B cell (primary cell): ENCODE data around the gene RNF135. TPM values are rescaled to one million over a fixed set of nuclear protein-coding genes. Genes with fewer than 3 reads are reported as not detected.

Experiments
- ATAC-seq: fragments of 200-7000 bp; cut with Tn5 transposase; one replicate; pipeline ENCODE4 v1.10.0; 2021; ENCODE audit warnings: low read depth, mild to moderate bottlenecking, moderate number of reproducible peaks, moderate library complexity
- CTCF ChIA-PET: fragments of 350-600 bp; sonication (Branson Sonifier 250); formaldehyde crosslinking; loops from one replicate; lab custom pipeline; 2021; ENCODE audit warnings: antibody characterized with exemption, inconsistent platforms; lab: Charles Lee
- POLR2A ChIA-PET: fragments of 350-600 bp; sonication (Branson Sonifier 250); formaldehyde crosslinking; loops from one replicate; lab custom pipeline; 2021; ENCODE audit warnings: antibody characterized with exemption; lab: Charles Lee
- DNase-seq: peaks from one replicate; pipeline ENCODE4 v3.0.0; 2013
- H2AFZ ChIP-seq: 2 replicates; pipeline ENCODE4 v1.6.1; 2012; ENCODE audit warnings: mild to moderate bottlenecking, low read depth, low read length; ENCODE audit not compliant: insufficient read depth, poor library complexity, severe bottlenecking
- H3K27ac ChIP-seq, 2 donors: 1 replicate in 1 of 2; 2 replicates in 1 of 2; pipeline ENCODE4 v1.5.1; 2012 to 2013; ENCODE audit warnings: low read length in 2 of 2, mild to moderate bottlenecking in 2 of 2, moderate library complexity in 1 of 2
- H3K27me3 ChIP-seq, 4 experiments: fragments of 200-600 bp in 1 of 4; sonication (generic) in 1 of 4; replicated peaks in 1 of 4; 1 replicate in 2 of 4; 2 replicates in 2 of 4; pipeline versions ENCODE4 v1.6.1 to v1.7.0; 2013 to 2016; ENCODE audit warnings: low read length in 3 of 4, mild to moderate bottlenecking in 2 of 4, mixed read lengths in 1 of 4, moderate library complexity in 1 of 4; ENCODE audit not compliant: insufficient read depth in 4 of 4, control insufficient read depth in 3 of 4; ENCODE audit errors: control extremely low read depth in 1 of 4
- H3K36me3 ChIP-seq, 2 experiments: replicated peaks in 1 of 2; 1 replicate in 1 of 2; 2 replicates in 1 of 2; pipeline versions ENCODE4 v1.6.1 to v1.7.1; 2013; ENCODE audit warnings: low read length in 1 of 2; ENCODE audit not compliant: insufficient read depth in 2 of 2, control insufficient read depth in 1 of 2; ENCODE audit errors: control extremely low read depth in 1 of 2, extremely low read depth in 1 of 2
- H3K4me1 ChIP-seq, 2 donors: fragments of 200-600 bp in 1 of 2; sonication (generic) in 1 of 2; 1 replicate in 1 of 2; 2 replicates in 1 of 2; pipeline versions ENCODE4 v1.5.1 to v1.6.1; 2013 to 2017; ENCODE audit warnings: low read length in 2 of 2; ENCODE audit not compliant: control insufficient read depth in 2 of 2, insufficient read depth in 2 of 2
- H3K4me2 ChIP-seq: replicated peaks from 2 replicates; pipeline ENCODE3; 2012; ENCODE audit warnings: mild to moderate bottlenecking, low read depth, low read length; ENCODE audit not compliant: poor library complexity, severe bottlenecking
- H3K4me3 ChIP-seq, 5 experiments: fragments of 200-600 bp in 1 of 5; sonication (generic) in 1 of 5; 1 replicate in 3 of 5; 2 replicates in 2 of 5; pipeline versions ENCODE4 v1.5.1 to v1.7.0; 2011 to 2016; ENCODE audit warnings: low read length in 4 of 5, mild to moderate bottlenecking in 4 of 5, low read depth in 2 of 5, control low read depth in 1 of 5, moderate library complexity in 1 of 5; ENCODE audit not compliant: insufficient read depth in 1 of 5; ENCODE audit errors: control extremely low read depth in 1 of 5, extremely low read depth in 1 of 5
- H3K79me2 ChIP-seq: fragments of 200-600 bp; sonication (generic); one replicate; pipeline ENCODE4 v1.6.0; 2016; ENCODE audit warnings: low read length; ENCODE audit not compliant: control insufficient read depth, insufficient read depth
- H3K9ac ChIP-seq: fragments of 200-600 bp; sonication (generic); 2 replicates; pipeline ENCODE4 v1.6.1; 2017; ENCODE audit warnings: mild to moderate bottlenecking, low read length, moderate library complexity
- H3K9me3 ChIP-seq, 3 donors: one replicate each; pipeline versions ENCODE4 v1.6.1 to v1.7.1; 2013; ENCODE audit warnings: low read length in 2 of 3; ENCODE audit not compliant: control insufficient read depth in 2 of 3, insufficient read depth in 1 of 3; ENCODE audit errors: control extremely low read depth in 1 of 3
- H4K20me1 ChIP-seq: 2 replicates; pipeline ENCODE4 v1.6.0; 2012; ENCODE audit warnings: mild to moderate bottlenecking, low read length; ENCODE audit not compliant: insufficient read depth, control insufficient read depth, poor library complexity, severe bottlenecking
- H3K27ac Mint-ChIP-seq: one replicate; pipeline ENCODE4 v1.8.0; 2021; ENCODE audit warnings: mixed read lengths
- H3K27me3 Mint-ChIP-seq: one replicate; pipeline ENCODE4 v1.8.0; 2021; ENCODE audit warnings: mixed read lengths
- H3K4me1 Mint-ChIP-seq: one replicate; pipeline ENCODE4 v1.8.0; 2021; ENCODE audit warnings: mixed read lengths
- H3K4me3 Mint-ChIP-seq: one replicate; pipeline ENCODE4 v1.8.0; 2021; ENCODE audit warnings: mixed read lengths
- H3K9me3 Mint-ChIP-seq: one replicate; pipeline ENCODE4 v1.8.0; 2022; ENCODE audit warnings: mixed read lengths; ENCODE audit not compliant: insufficient read depth
- EZH2 ChIP-seq: IDR thresholded peaks from 2 replicates; pipeline ENCODE4 v1.6.1; 2012; ENCODE audit warnings: borderline replicate concordance, low read depth, mild to moderate bottlenecking, moderate library complexity, low read length; ENCODE audit not compliant: insufficient read depth, poor library complexity, severe bottlenecking
- intact Hi-C: fragments of 100-400 bp; cut with micrococcal nuclease; formaldehyde crosslinking; loops from one replicate; pipeline ENCODE4 v1.10.0; 2022
- polyA plus RNA-seq: library from polyadenylated mRNA; depleted of rRNA; stranded (reverse); fragments of >200 nt; gene quantifications from 2 replicates; pipeline ENCODE4 v1.2.3, GENCODE V29; 2012
- small RNA-seq: library from RNA; depleted of rRNA; stranded (forward); fragments of <200 nt; gene quantifications from one replicate; pipeline ENCODE3, GENCODE V24; 2012; ENCODE audit warnings: low replicate concordance, low read depth; ENCODE audit not compliant: insufficient read length
- total RNA-seq, 2 donors: library from RNA; stranded (reverse); fragments of 120-200 nt in 1 of 2; gene quantifications; 1 replicate in 1 of 2; 2 replicates in 1 of 2; pipeline versions ENCODE4 v1.2.3 to v1.2.4, GENCODE V29; 2013 to 2022
- TF ChIP-seq, protein P1 (sequence below): fragments of 200-600 bp; IDR thresholded peaks from one replicate; pipeline ENCODE4 v1.8.0; 2022; ENCODE audit warnings: antibody characterized with exemption, mild to moderate bottlenecking

Gene RNF135
- total and polyA plus RNA-seq, 2 donors (not counting 1 experiment from before 2014, with no cell fraction given), result 23.4 to 24.2 TPM

DNA sequence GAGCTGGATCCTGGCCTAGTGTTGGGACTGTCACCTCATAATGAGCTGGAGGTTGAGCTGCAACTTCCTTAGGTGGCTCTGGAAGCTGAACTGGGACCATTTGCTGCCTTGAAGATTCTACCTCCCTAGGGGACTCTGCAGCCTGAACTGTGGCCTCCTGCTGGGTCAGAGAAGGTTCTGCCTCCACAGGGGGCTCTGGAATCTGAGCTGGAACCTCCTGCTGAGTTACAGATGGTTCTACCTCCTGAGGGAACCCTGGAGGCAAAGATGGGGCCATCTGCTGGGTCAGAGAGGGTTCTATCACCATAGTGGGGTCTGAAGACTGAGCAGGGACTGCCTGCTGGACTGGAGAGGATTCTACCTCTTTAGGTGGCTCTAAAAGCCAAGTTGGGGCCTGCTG lies 77.3 kb downstream of the RNF135 start:
- DNase-seq (no peak), ATAC-seq (no peak)
- Histone ChIP-seq H3K4me2 (no peak overlapping the region), H3K9me3 (peaks cover 0 to 3% (median 0%) of the 10 kb centered on the region in 3 donors), H3K36me3 (no peaks in the 10 kb centered on the region), H2AFZ (no peak overlapping the region), H3K27ac (no peak overlapping the region), H3K4me3 (no peak overlapping the region), H3K79me2 (no peaks in the 10 kb centered on the region), H4K20me1 (no peaks in the 10 kb centered on the region), H3K9ac (no peak overlapping the region), H3K4me1 (no peaks in the 10 kb centered on the region), H3K27me3 (no peaks in the 10 kb centered on the region)
- TF ChIP-seq EZH2, result no peak
- TF ChIP-seq, protein P1, sequence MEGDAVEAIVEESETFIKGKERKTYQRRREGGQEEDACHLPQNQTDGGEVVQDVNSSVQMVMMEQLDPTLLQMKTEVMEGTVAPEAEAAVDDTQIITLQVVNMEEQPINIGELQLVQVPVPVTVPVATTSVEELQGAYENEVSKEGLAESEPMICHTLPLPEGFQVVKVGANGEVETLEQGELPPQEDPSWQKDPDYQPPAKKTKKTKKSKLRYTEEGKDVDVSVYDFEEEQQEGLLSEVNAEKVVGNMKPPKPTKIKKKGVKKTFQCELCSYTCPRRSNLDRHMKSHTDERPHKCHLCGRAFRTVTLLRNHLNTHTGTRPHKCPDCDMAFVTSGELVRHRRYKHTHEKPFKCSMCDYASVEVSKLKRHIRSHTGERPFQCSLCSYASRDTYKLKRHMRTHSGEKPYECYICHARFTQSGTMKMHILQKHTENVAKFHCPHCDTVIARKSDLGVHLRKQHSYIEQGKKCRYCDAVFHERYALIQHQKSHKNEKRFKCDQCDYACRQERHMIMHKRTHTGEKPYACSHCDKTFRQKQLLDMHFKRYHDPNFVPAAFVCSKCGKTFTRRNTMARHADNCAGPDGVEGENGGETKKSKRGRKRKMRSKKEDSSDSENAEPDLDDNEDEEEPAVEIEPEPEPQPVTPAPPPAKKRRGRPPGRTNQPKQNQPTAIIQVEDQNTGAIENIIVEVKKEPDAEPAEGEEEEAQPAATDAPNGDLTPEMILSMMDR, result no peak
- H3K4me3 Mint-ChIP-seq, result no peak overlapping the region
- CTCF ChIA-PET, result no interaction called here
- H3K4me1 Mint-ChIP-seq, result peaks cover 2% of the 10 kb centered on the region
- H3K27ac Mint-ChIP-seq, result no peak overlapping the region
- POLR2A ChIA-PET, result no interaction called here
- intact Hi-C loops, result no loop called here
- H3K9me3 Mint-ChIP-seq, result no peaks in the 10 kb centered on the region
- no peaks in the 10 kb centered on the region for H3K27me3 Mint-ChIP-seq

DNA sequence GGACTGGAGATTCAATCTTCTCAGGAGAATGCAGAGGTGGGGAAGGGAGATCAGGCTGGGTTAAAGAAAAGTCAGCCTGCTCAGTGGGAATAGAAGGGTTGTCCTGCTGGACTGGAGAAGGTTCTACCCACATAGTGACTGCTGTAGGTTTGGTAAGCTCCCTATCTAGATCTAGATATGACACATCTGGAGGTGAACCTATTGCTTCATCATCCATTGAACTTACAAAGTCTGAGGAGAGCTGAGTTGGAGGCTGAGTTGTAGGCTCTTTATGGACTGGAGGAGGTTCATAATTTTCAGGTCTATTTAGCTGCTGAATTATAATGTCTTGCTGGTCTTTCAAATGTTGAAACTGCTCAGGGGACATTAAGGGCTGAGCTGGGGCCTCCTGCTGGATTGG lies 77.9 kb downstream of the RNF135 start:
- Histone ChIP-seq H3K36me3 (no peaks in the 10 kb centered on the region), H4K20me1 (no peaks in the 10 kb centered on the region), H3K4me1 (no peaks in the 10 kb centered on the region), H3K79me2 (no peaks in the 10 kb centered on the region), H2AFZ (no peak overlapping the region), H3K27ac (no peak overlapping the region), H3K27me3 (no peaks in the 10 kb centered on the region), H3K4me2 (no peak overlapping the region), H3K9ac (no peak overlapping the region), H3K9me3 (peaks cover 0 to 3% (median 0%) of the 10 kb centered on the region in 3 donors), H3K4me3 (no peak overlapping the region)
- Mint-ChIP-seq H3K4me3 (no peak overlapping the region), H3K9me3 (no peaks in the 10 kb centered on the region), H3K4me1 (peaks cover 2% of the 10 kb centered on the region), H3K27ac (no peak overlapping the region), H3K27me3 (no peaks in the 10 kb centered on the region)
- ATAC-seq (no peak), DNase-seq (no peak)
- TF ChIP-seq EZH2, result no peak
- TF ChIP-seq, protein P1, result no peak
- POLR2A ChIA-PET, result no interaction called here
- CTCF ChIA-PET, result no interaction called here
- intact Hi-C loops, result no loop called here

Small RNA genes within 50 kb of the gene (small RNA-seq; reads per million reads assigned to genes)
- not detected for gene AC138207.3
- gene RN7SL138P, result not detected

Other genes starting within 250 kb of the RNF135 start
- gene CRLF3, start 146.3 kb upstream of the RNF135 start, total RNA-seq, result 83.2 and 88.3 TPM in 2 replicates
- 31.6 and 48.1 TPM in 2 replicates for gene CRLF3, start 146.3 kb upstream of the RNF135 start, polyA plus RNA-seq
- 7.3 and 7.4 TPM in 2 replicates for gene ATAD5, start 139.1 kb upstream of the RNF135 start, total RNA-seq
- 1.2 and 2.3 TPM in 2 replicates for gene ATAD5, start 139.1 kb upstream of the RNF135 start, polyA plus RNA-seq
- 27.4 and 27.8 TPM in 2 replicates for gene TEFM, start 64.8 kb upstream of the RNF135 start, total RNA-seq
- 8.8 and 10.5 TPM in 2 replicates for gene TEFM, start 64.8 kb upstream of the RNF135 start, polyA plus RNA-seq
- gene ADAP2, start 49.1 kb upstream of the RNF135 start, total RNA-seq, result 11.6 and 14.6 TPM in 2 replicates
- gene ADAP2, start 49.1 kb upstream of the RNF135 start, polyA plus RNA-seq, result 8.5 and 166 TPM in 2 replicates
- 27.7 and 31.9 TPM in 2 replicates for gene NF1, start 123.9 kb downstream of the RNF135 start, total RNA-seq
- 10.8 and 11.1 TPM in 2 replicates for gene NF1, start 123.9 kb downstream of the RNF135 start, polyA plus RNA-seq